H9 (cell line): ENCODE measurements around the gene SRSF2. TPM values are rescaled to one million over a fixed set of nuclear protein-coding genes. Genes with fewer than 3 reads are reported as not detected.

ENCODE experiments used
- DNase-seq: peaks from one replicate; pipeline ENCODE4 v3.0.0-alpha.2; 2017
- H2AFZ ChIP-seq: one replicate; pipeline ENCODE4 v1.6.1; 2013; ENCODE audit warnings: mild to moderate bottlenecking, low read length, control low read depth, moderate library complexity
- H2AK5ac ChIP-seq: 2 replicates; pipeline ENCODE4 v1.6.1; 2013; ENCODE audit warnings: low read length, control low read depth, mixed read lengths; ENCODE audit not compliant: insufficient read length
- H2BK120ac ChIP-seq: one replicate; pipeline ENCODE4 v1.6.1; 2013; ENCODE audit warnings: low read depth, mild to moderate bottlenecking, low read length, control low read depth, inconsistent platforms; ENCODE audit not compliant: poor library complexity, severe bottlenecking
- H2BK12ac ChIP-seq: 2 replicates; pipeline ENCODE4 v1.6.1; 2013; ENCODE audit warnings: low read length, control low read depth, mixed read lengths, low read depth; ENCODE audit not compliant: insufficient read length
- H2BK15ac ChIP-seq: 2 replicates; pipeline ENCODE4 v1.6.1; 2013; ENCODE audit warnings: low read depth, low read length, control low read depth
- H2BK20ac ChIP-seq: one replicate; pipeline ENCODE4 v1.6.1; 2013; ENCODE audit warnings: low read depth, mild to moderate bottlenecking, low read length, control low read depth, inconsistent platforms; ENCODE audit not compliant: poor library complexity, severe bottlenecking
- H2BK5ac ChIP-seq: 2 replicates; pipeline ENCODE4 v1.6.1; 2013; ENCODE audit warnings: low read length, control low read depth, mixed read lengths; ENCODE audit not compliant: insufficient read length
- H3K14ac ChIP-seq: 2 replicates; pipeline ENCODE4 v1.6.1; 2013; ENCODE audit warnings: low read length, control low read depth; ENCODE audit not compliant: insufficient read depth
- H3K18ac ChIP-seq: 2 replicates; pipeline ENCODE4 v1.6.1; 2013; ENCODE audit warnings: low read depth, mild to moderate bottlenecking, mixed read lengths, low read length, control low read depth; ENCODE audit not compliant: insufficient read length
- H3K23ac ChIP-seq: 2 replicates; pipeline ENCODE4 v1.6.1; 2013; ENCODE audit warnings: low read length, control low read depth, mixed read lengths, low read depth; ENCODE audit not compliant: insufficient read length
- H3K23me2 ChIP-seq: 2 replicates; pipeline ENCODE4 v1.6.1; 2013; ENCODE audit warnings: low read depth, mild to moderate bottlenecking, mixed read lengths, low read length, control low read depth; ENCODE audit not compliant: insufficient read length, poor library complexity, severe bottlenecking
- H3K27ac ChIP-seq: 2 replicates; pipeline ENCODE4 v1.5.1; 2013; ENCODE audit warnings: low read length, control low read depth, mixed read lengths, low read depth; ENCODE audit not compliant: insufficient read length
- H3K27me3 ChIP-seq: 2 replicates; pipeline ENCODE4 v1.6.1; 2013; ENCODE audit warnings: low read length, control low read depth, inconsistent platforms; ENCODE audit not compliant: insufficient read depth
- H3K4ac ChIP-seq: 2 replicates; pipeline ENCODE4 v1.6.1; 2013; ENCODE audit warnings: low read depth, mild to moderate bottlenecking, control low read depth, inconsistent platforms, low read length, moderate library complexity
- H3K4me1 ChIP-seq: 2 replicates; pipeline ENCODE4 v1.6.1; 2013; ENCODE audit warnings: low read length, control low read depth, inconsistent platforms; ENCODE audit not compliant: insufficient read depth
- H3K4me2 ChIP-seq: 2 replicates; pipeline ENCODE4 v1.6.1; 2013; ENCODE audit warnings: low read length, control low read depth, mixed read lengths; ENCODE audit not compliant: insufficient read length, insufficient read depth
- H3K56ac ChIP-seq: 2 replicates; pipeline ENCODE4 v1.6.1; 2013; ENCODE audit warnings: low read depth, mild to moderate bottlenecking, mixed read lengths, low read length, control low read depth; ENCODE audit not compliant: insufficient read length
- H3K79me1 ChIP-seq: 2 replicates; pipeline ENCODE4 v1.6.1; 2013; ENCODE audit warnings: low read depth, mild to moderate bottlenecking, moderate library complexity, low read length, control low read depth, inconsistent platforms; ENCODE audit not compliant: insufficient read depth, poor library complexity, severe bottlenecking
- H3K79me2 ChIP-seq: 2 replicates; pipeline ENCODE4 v1.6.1; 2013; ENCODE audit warnings: low read length, control low read depth, inconsistent platforms; ENCODE audit not compliant: insufficient read depth
- H3K9ac ChIP-seq: 2 replicates; pipeline ENCODE4 v1.6.1; 2013; ENCODE audit warnings: low read length, control low read depth, mixed read lengths; ENCODE audit not compliant: insufficient read length; ENCODE audit errors: extremely low read depth
- H3K9me3 ChIP-seq: one replicate; pipeline ENCODE4 v1.6.1; 2013; ENCODE audit warnings: low read depth, low read length, inconsistent platforms; ENCODE audit not compliant: control insufficient read depth
- H3T11ph ChIP-seq: one replicate; pipeline ENCODE4 v1.6.1; 2013; ENCODE audit warnings: mild to moderate bottlenecking, low read length, control low read depth, inconsistent platforms
- H4K20me1 ChIP-seq: one replicate; pipeline ENCODE4 v1.6.1; 2013; ENCODE audit not compliant: control insufficient read depth, insufficient read length, insufficient read depth
- H4K5ac ChIP-seq: 2 replicates; pipeline ENCODE4 v1.6.1; 2013; ENCODE audit warnings: low read depth, mild to moderate bottlenecking, mixed read lengths, low read length, control low read depth; ENCODE audit not compliant: insufficient read length
- H4K8ac ChIP-seq: replicated peaks from 2 replicates; pipeline ENCODE4 v1.6.1; 2013; ENCODE audit warnings: low read length, control low read depth, mixed read lengths, low read depth; ENCODE audit not compliant: insufficient read length
- H4K91ac ChIP-seq: 2 replicates; pipeline ENCODE4 v1.6.1; 2013; ENCODE audit warnings: low read depth, mild to moderate bottlenecking, moderate library complexity, mixed read lengths, low read length, control low read depth; ENCODE audit not compliant: insufficient read length
- H3K27ac Mint-ChIP-seq, 3 experiments: 2 replicates in 2 of 3; 3 replicates in 1 of 3; pipeline ENCODE4 v1.8.0; 2020 to 2021; ENCODE audit warnings: mixed read lengths in 3 of 3, mild to moderate bottlenecking in 1 of 3, moderate library complexity in 1 of 3
- H3K27me3 Mint-ChIP-seq: 2 replicates; pipeline ENCODE4 v1.8.0; 2021; ENCODE audit warnings: low read depth, mild to moderate bottlenecking, moderate library complexity, mixed read lengths
- H3K36me3 Mint-ChIP-seq, 3 experiments: 2 replicates in 2 of 3; 3 replicates in 1 of 3; pipeline ENCODE4 v1.8.0; 2020 to 2021; ENCODE audit warnings: low read depth in 3 of 3, mixed read lengths in 3 of 3; ENCODE audit not compliant: insufficient read depth in 1 of 3
- H3K4me1 Mint-ChIP-seq, 2 experiments: 2 replicates each; pipeline ENCODE4 v1.8.0; 2020; ENCODE audit warnings: mixed read lengths in 2 of 2
- H3K4me3 Mint-ChIP-seq, 2 experiments: 2 replicates in 1 of 2; 3 replicates in 1 of 2; pipeline ENCODE4 v1.8.0; 2020 to 2021; ENCODE audit warnings: mild to moderate bottlenecking in 2 of 2, mixed read lengths in 2 of 2, moderate library complexity in 1 of 2
- H3K9me3 Mint-ChIP-seq, 2 experiments: 2 replicates in 1 of 2; 3 replicates in 1 of 2; pipeline ENCODE4 v1.8.0; 2020; ENCODE audit warnings: mild to moderate bottlenecking in 2 of 2, mixed read lengths in 2 of 2, moderate library complexity in 1 of 2
- WGBS: extraction: QIAGEN DNeasy Blood & Tissue Kit; methylation state at CpG from one replicate; pipeline ENCODE4 v1.1.7; 2013; ENCODE audit warnings: missing lambda C conversion rate, low lambda C conversion rate, mixed read lengths; ENCODE audit not compliant: insufficient read length; ENCODE audit errors: extremely low coverage; 5-methylcytosine and 5-hydroxymethylcytosine counted together
- total RNA-seq: library from RNA; stranded (reverse); gene quantifications from 2 replicates; pipeline ENCODE4 v1.2.1, GENCODE V29; 2021
- TF ChIP-seq, protein P1 (sequence below): fragments of 200-600 bp; sonication (generic); conservative IDR thresholded peaks from 3 replicates; pipeline ENCODE4 v1.8.0; 2021; ENCODE audit warnings: antibody characterized with exemption, mild to moderate bottlenecking

Gene SRSF2
- total RNA-seq, 1 experiment from 2014 or later, result 578 TPM

DNA sequence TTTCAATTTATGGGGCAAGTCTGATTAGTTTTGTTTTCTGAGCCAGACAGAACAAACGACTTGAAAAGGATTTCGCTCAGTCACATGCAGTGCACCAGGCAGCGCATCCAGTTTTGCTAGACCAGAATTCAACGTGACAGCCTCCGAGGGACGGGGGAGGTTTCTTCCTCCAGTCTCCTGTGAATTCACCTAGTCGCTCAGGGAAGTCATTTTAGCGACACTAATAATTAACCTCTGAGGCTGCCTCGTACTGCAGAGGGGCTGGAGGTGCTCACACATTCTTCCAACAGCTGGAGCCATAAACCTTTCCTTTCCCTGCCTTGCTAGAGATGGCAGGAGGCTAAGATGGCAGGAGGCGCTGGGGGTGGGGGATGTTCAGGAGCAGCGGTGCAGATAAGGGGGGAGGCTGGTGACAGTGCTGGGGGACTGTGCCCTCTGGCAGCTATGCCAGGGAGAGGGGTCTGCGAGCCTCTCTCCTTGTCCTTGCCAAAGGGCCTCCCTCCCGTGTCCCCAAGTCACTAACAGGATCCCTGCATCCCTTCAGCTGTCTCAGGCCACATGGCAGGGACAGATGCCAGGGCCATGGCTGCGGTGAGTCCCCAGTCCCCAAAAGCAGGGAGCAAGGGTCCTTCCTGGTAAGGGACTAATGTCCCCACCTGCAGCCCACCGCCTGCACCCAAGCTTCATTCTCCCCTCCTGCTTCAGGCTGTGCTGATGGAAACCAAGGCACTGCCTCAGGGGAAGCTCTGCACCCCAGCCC, 50.4 kb downstream of the SRSF2 start:
- no peak overlapping the region for H3K23ac ChIP-seq
- H3K27ac ChIP-seq, result no peak overlapping the region
- H4K8ac ChIP-seq, result no peak overlapping the region
- H3K79me1 ChIP-seq, result no peaks in the 10 kb centered on the region
- H3K27me3 Mint-ChIP-seq, result no peaks in the 10 kb centered on the region
- no peak for DNase-seq
- H3K9me3 Mint-ChIP-seq, result no peaks in the 10 kb centered on the region; a peak in 1 of 5 replicates
- no peaks in the 10 kb centered on the region for H3K9me3 ChIP-seq
- H2BK12ac ChIP-seq, result no peak overlapping the region
- H3K27ac Mint-ChIP-seq, result no peak overlapping the region; a peak in 2 of 7 replicates
- no peaks in the 10 kb centered on the region for H4K20me1 ChIP-seq
- no peaks in the 10 kb centered on the region for H3K79me2 ChIP-seq
- H2BK120ac ChIP-seq, result no peak overlapping the region
- TF ChIP-seq, protein P1, sequence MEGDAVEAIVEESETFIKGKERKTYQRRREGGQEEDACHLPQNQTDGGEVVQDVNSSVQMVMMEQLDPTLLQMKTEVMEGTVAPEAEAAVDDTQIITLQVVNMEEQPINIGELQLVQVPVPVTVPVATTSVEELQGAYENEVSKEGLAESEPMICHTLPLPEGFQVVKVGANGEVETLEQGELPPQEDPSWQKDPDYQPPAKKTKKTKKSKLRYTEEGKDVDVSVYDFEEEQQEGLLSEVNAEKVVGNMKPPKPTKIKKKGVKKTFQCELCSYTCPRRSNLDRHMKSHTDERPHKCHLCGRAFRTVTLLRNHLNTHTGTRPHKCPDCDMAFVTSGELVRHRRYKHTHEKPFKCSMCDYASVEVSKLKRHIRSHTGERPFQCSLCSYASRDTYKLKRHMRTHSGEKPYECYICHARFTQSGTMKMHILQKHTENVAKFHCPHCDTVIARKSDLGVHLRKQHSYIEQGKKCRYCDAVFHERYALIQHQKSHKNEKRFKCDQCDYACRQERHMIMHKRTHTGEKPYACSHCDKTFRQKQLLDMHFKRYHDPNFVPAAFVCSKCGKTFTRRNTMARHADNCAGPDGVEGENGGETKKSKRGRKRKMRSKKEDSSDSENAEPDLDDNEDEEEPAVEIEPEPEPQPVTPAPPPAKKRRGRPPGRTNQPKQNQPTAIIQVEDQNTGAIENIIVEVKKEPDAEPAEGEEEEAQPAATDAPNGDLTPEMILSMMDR, result no peak
- WGBS, result no CpG with 5 or more reads among the region's 15 CpGs
- no peak overlapping the region for H3K56ac ChIP-seq
- H3K27me3 ChIP-seq, result no peaks in the 10 kb centered on the region
- no peak overlapping the region for H2BK20ac ChIP-seq
- no peak overlapping the region for H2BK5ac ChIP-seq
- H3K4me1 Mint-ChIP-seq, result peaks cover 22 to 42% of the 10 kb centered on the region in 2 experiments
- no peak overlapping the region for H2AK5ac ChIP-seq
- no peaks in the 10 kb centered on the region for H3K23me2 ChIP-seq
- no peak overlapping the region for H3K4me3 Mint-ChIP-seq
- H2BK15ac ChIP-seq, result no peak overlapping the region
- no peak overlapping the region; the same call in 1 of the 2 replicates for H3K14ac ChIP-seq
- no peak overlapping the region for H2AFZ ChIP-seq
- no peak overlapping the region for H3K4ac ChIP-seq
- peaks cover 3% of the 10 kb centered on the region; the same call in 1 of the 2 replicates for H3K4me1 ChIP-seq
- no peak overlapping the region for H3K9ac ChIP-seq
- no peak overlapping the region for H3T11ph ChIP-seq
- H3K18ac ChIP-seq, result no peak overlapping the region
- H4K91ac ChIP-seq, result no peak overlapping the region
- 0 out of 7 replicates have a peak, but pooled peaks cover 0 to 4% (median 0%) of the 10 kb centered on the region in 3 experiments for H3K36me3 Mint-ChIP-seq
- no peak overlapping the region for H3K4me2 ChIP-seq
- H4K5ac ChIP-seq, result no peak overlapping the region
